HG03108 (cell line): ENCODE results near the gene CDH2.

ENCODE experiments used
- ATAC-seq: cut with Tn5 transposase; IDR thresholded peaks from one replicate; pipeline ENCODE4 v1.9.1; 2021; ENCODE audit warnings: moderate library complexity; ENCODE audit not compliant: unreplicated experiment

The CDH2 gene

GRCh38 chr18:28171837-28172236 is 5.1 kb downstream of the CDH2 start:
- ATAC-seq = no peak

- ATAC-seq = no peak
Measured at GRCh38 chr18:28168725-28169124, 8.2 kb downstream of the CDH2 start.

GRCh38 chr18:28167835-28168349 is 9.0 kb downstream of the CDH2 start:
- ATAC-seq = no peak

GRCh38 chr18:28164771-28165483 is 12.0 kb downstream of the CDH2 start:
- ATAC-seq = no peak

GRCh38 chr18:28163201-28163775 is 13.6 kb downstream of the CDH2 start:
- no peak for ATAC-seq

GRCh38 chr18:28161608-28162599 is 15.0 kb downstream of the CDH2 start:
- ATAC-seq = no peak

GRCh38 chr18:28159055-28159454 is 17.9 kb downstream of the CDH2 start:
- no peak for ATAC-seq

- no peak for ATAC-seq
Measured at GRCh38 chr18:28158083-28158581, 18.8 kb downstream of the CDH2 start.

- ATAC-seq = no peak
Measured at GRCh38 chr18:28153485-28154065, 23.4 kb downstream of the CDH2 start.

GRCh38 chr18:28152754-28153153 is 24.2 kb downstream of the CDH2 start:
- no peak for ATAC-seq

GRCh38 chr18:28152354-28152753 is 24.6 kb downstream of the CDH2 start:
- ATAC-seq = no peak

- no peak for ATAC-seq
Measured at GRCh38 chr18:28151434-28151833, 25.5 kb downstream of the CDH2 start.

GRCh38 chr18:28150925-28151324 is 26.0 kb downstream of the CDH2 start:
- ATAC-seq = no peak

- no peak for ATAC-seq
Measured at GRCh38 chr18:28149810-28150420, 27.0 kb downstream of the CDH2 start.

- no peak for ATAC-seq
Measured at GRCh38 chr18:28147674-28148171, 29.2 kb downstream of the CDH2 start.

- no peak for ATAC-seq
Measured at GRCh38 chr18:28143725-28144124, 33.2 kb downstream of the CDH2 start.

GRCh38 chr18:28138816-28139215 is 38.1 kb downstream of the CDH2 start:
- no peak for ATAC-seq

- ATAC-seq = no peak
Measured at GRCh38 chr18:28136071-28136470, 40.9 kb downstream of the CDH2 start.

- no peak for ATAC-seq
Measured at GRCh38 chr18:28134774-28135173, 42.2 kb downstream of the CDH2 start.

- no peak for ATAC-seq
Measured at GRCh38 chr18:28132084-28132483, 44.8 kb downstream of the CDH2 start.
